HG03469 (cell line): ENCODE results near the gene C3orf80.
A peak's percentile ranks its signal among the peaks of the same experiment; 100 is the strongest.
"Not testable (repeated sequence)": the region's sequence is repeated elsewhere in the genome, so short reads cannot be mapped to it uniquely, and the experiment has no call there.

Source experiments
- ATAC-seq: cut with Tn5 transposase; IDR thresholded peaks from one replicate; pipeline ENCODE4 v1.9.1; 2021; ENCODE audit warnings: mild to moderate bottlenecking, moderate library complexity, moderate number of reproducible peaks; ENCODE audit not compliant: unreplicated experiment

C3orf80 gene

GRCh38 chr3:160225176-160226025 is at the start of gene C3orf80:
C3orf80 (plus strand) TSS chr3:160225422; CDS start chr3:160225636, 214 bp downstream.
- peak; percentile 69 for ATAC-seq

DNA sequence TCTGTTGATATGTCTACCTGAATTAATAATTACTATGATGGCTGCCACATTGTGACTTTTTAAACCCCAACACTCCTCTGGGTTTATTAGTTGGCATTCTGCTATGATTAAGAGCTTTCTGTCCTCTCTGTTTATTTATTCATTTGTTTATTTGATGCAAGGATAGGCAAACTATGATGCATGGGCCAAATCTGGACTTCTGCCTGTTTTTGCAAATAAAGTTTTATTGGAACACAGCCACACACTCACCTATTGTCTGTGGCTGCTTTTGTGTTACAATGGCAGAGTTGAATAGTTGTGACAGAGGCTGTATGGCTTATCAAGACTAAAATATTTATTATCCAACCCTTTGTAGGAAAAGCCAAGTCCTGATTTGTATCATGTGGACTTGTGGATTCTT is 48.3 kb upstream of the C3orf80 start:
- ATAC-seq, result no peak

GRCh38 chr3:160178661-160179060 is 46.6 kb upstream of the C3orf80 start:
- not testable (repeated sequence) for ATAC-seq

DNA sequence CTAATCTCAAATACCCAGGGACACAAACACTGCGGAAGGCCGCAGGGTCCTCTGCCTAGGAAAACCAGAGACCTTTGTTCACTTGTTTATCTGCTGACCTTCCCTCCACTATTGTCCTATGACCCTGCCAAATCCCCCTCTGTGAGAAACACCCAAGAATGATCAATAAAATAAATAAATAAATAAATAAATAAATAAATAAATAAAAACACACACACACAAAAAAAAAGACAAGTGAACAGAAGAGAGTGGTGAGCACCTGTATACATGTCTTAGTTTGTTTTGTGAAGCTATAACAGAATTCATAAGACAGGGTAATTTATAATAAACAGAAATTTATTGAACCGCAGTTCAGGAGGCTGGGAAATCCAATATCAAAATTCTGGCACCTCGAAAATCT is 45.8 kb upstream of the C3orf80 start:
- not testable (repeated sequence) for ATAC-seq

- ATAC-seq, result no peak
These were observed 45.3 kb upstream of the C3orf80 start for GRCh38 chr3:160179906-160180305.

GRCh38 chr3:160180581-160181216 is 44.5 kb upstream of the C3orf80 start:
- ATAC-seq, result no peak

DNA sequence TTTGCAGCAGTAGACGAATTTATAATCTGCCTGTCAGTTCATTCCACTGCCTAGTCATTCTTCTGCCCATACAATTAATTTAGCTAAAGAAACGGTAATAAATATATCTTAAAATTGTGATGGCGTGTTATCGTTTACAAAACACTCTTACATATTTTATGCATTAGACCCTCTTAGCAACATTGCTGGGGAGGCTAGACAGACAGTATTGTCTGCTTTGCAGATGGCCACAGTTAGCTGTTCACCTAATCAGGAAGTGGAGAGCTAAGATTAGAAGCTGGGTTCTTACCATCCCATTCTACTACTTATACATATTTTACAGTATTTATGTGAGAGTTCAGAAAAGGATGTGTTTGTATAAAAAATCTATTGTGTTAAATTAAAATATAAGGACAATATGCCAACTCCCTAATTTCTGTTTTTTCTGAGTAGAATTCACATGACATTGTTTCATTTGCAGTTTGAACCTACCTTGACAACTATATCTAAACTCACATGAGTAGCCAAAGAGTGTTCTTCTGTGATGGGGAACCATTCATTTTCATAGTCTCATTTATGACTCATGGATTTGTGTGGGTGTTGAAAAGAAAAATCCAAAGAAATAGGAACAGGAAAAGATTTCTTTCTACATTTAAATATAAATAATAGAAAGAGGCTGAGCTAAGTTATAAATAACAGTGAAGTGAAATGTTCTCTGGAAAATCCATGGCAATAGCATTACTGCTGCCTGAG is 41.7 kb upstream of the C3orf80 start:
- no peak for ATAC-seq

DNA sequence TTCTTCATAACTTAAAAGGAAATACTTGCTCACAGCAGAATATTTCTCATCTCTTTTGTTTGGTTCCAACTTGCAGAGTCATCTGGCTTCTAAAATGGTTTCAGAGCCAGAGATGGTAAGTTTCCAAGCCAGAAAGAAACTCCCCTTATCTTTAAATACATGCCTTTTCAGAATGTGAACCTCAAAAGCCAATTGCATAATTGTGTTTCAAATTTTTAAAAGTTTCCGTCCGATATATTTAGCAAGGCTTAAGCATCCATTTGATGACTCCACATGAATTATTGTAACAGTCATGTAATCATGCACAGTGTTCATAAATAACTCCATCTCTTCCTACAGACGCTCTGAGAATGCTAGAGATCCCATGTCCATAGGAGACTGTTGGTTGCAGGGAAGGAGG is 40.6 kb upstream of the C3orf80 start:
- ATAC-seq, result no peak

GRCh38 chr3:160185751-160186150 is 39.5 kb upstream of the C3orf80 start:
- ATAC-seq, result no peak

DNA sequence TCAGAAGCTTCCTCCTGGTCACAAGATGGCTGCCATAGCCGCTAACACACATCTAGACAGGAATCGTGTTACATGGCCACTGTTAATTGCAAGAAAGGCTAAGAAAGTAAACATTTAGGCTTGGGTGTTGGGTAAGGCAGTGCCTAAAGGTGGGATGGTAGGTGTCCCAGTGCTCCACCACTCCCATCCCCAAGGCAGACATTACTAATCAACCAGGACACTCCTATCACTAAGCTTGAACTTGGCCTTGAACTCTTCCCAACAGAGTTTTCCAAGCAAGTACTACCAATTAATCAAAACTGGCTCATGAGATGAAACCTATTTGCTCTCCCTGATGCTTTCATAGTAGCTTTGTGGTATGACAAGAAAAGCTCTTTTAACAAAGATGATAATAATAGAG is 37.9 kb upstream of the C3orf80 start:
- no peak for ATAC-seq

DNA sequence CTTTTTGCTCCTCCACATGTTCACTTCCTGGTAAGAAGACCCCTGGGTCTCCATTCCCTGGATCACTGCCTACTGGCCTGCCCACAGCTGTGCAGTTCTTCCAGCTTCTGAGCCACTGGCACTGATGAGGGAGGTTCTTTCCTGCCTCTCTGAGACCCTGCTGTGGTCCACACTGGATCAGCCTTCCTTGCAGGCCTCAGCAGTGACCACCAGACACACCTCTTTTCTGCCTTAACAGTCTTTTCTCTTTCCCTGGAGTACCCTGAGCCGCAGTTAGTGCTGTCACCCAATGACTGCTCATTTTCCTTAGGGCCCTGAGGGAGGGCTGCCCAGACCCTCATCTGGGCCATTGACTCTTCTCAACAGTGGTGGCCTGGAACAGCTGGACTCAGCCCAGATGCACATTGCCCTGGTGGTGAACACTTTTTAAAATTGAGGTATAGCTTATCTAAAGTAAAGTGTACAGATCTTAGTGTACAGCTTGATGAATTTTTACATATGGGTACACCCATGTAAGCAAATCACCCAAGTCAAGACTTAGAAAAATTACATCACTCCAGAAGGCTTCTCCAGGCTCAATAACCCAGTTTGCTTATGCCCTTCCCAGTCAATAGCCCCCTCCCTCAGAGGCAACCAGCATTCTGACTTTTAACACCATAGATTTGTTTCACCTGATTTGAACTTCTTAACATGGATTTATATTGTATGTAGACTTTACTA is 32.8 kb upstream of the C3orf80 start:
- no peak for ATAC-seq

- ATAC-seq, result no peak
These were observed 31.5 kb upstream of the C3orf80 start for GRCh38 chr3:160193644-160194192.

GRCh38 chr3:160194438-160194837 is 30.8 kb upstream of the C3orf80 start:
- no peak for ATAC-seq

DNA sequence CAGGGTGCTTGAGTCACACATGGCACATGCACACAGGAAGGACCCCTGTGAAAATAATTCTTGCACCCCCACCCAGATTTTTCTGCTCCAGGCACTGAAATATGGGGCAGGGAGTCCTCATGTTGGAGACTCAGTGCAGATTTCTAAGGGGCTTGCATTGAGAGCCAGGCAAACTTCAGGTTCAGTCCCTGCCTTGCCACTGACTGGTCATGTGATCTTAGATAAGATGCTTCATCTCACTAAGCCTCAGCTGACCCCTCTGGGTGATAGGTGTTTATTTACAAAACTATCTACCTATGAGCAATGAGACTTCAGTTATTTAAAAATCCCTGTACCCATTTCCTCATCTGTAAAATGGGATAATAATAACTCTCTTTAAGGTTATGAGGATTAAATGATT is 30.1 kb upstream of the C3orf80 start:
- ATAC-seq, result no peak

GRCh38 chr3:160196511-160197104 is 28.6 kb upstream of the C3orf80 start:
- ATAC-seq, result no peak

DNA sequence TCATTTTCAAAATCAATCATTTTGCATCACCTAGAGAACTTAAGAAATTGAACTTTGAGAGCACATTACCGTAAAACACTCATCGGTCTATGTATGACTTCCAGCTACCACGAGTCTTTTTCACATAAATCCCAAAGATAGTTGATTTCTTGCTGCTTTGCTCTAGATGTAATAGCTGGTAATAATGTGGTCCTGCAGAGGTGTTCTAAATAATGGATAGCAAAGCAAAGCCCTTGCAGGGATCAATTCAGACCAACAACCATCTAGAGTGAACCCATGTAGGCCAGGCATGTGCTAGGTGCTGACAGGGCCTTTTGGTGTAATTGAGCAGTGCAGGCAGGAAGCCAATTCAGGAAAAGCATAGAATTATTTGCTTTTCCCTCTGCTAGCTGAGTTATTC is 26.1 kb upstream of the C3orf80 start:
- no peak for ATAC-seq

- no peak for ATAC-seq
These were observed 24.9 kb upstream of the C3orf80 start for GRCh38 chr3:160200353-160200752.

DNA sequence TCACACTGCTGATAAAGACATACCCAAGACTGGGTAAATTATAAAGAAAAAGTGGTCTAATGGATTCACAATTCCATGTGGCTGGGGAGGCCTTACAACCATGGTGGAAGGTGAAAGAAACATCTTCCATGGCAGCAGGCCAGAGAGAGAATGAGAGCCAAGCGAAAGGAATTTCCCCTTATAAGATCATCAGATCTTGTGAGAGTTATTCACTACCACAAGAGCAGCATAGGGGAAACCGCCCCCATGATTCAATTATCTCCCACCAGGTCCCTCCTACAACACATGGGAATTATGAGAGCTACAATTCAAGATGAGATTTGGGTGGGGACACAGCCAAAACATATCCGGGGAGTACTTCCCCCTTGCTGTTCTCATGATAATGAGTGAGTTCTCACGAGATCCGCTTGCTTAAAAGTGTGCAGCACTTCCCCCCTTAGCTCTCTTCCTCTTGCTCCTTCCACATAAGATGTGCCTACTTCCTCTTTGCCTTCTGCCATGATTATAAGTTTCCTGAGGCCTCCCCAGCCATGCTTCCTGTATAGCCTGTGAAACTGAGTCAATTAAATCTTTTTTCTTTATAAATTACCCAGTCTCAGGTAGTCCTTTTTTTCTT is 20.7 kb upstream of the C3orf80 start:
- ATAC-seq, result not testable (repeated sequence)

- ATAC-seq, result no peak
These were observed 19.6 kb upstream of the C3orf80 start for GRCh38 chr3:160205606-160206005.

GRCh38 chr3:160210341-160210740 is 14.9 kb upstream of the C3orf80 start:
- no peak for ATAC-seq
